Nephron progenitor cell (in vitro differentiated cells): Measurements from ENCODE around the gene CTTNBP2.
"Not testable (repeated sequence)": the region's sequence is repeated elsewhere in the genome, so short reads cannot be mapped to it uniquely, and the experiment has no call there.

Experiments used
- DNase-seq: peaks from one replicate; pipeline ENCODE4 v3.0.0; 2021
- H3K27ac Mint-ChIP-seq: 2 replicates; pipeline ENCODE4 v1.8.0; 2021; ENCODE audit warnings: mild to moderate bottlenecking, moderate library complexity, mixed read lengths
- H3K27me3 Mint-ChIP-seq: 2 replicates; pipeline ENCODE4 v1.8.0; 2021; ENCODE audit warnings: mild to moderate bottlenecking, low read depth, mixed read lengths; ENCODE audit not compliant: poor library complexity
- H3K36me3 Mint-ChIP-seq: 2 replicates; pipeline ENCODE4 v1.8.0; 2021; ENCODE audit warnings: low read depth, mixed read lengths
- H3K4me1 Mint-ChIP-seq: 2 replicates; pipeline ENCODE4 v1.8.0; 2021; ENCODE audit warnings: mixed read lengths
- H3K4me3 Mint-ChIP-seq: 2 replicates; pipeline ENCODE4 v1.8.0; 2021; ENCODE audit warnings: mild to moderate bottlenecking, moderate library complexity, mixed read lengths
- H3K9me3 Mint-ChIP-seq: 2 replicates; pipeline ENCODE4 v1.8.0; 2021; ENCODE audit warnings: mild to moderate bottlenecking, moderate library complexity, mixed read lengths
- TF ChIP-seq, protein P1 (sequence below): fragments of 200-600 bp; sonication (generic); IDR thresholded peaks from 2 replicates; pipeline ENCODE4 v1.5.0; 2021; ENCODE audit warnings: antibody characterized with exemption

The CTTNBP2 gene

DNA sequence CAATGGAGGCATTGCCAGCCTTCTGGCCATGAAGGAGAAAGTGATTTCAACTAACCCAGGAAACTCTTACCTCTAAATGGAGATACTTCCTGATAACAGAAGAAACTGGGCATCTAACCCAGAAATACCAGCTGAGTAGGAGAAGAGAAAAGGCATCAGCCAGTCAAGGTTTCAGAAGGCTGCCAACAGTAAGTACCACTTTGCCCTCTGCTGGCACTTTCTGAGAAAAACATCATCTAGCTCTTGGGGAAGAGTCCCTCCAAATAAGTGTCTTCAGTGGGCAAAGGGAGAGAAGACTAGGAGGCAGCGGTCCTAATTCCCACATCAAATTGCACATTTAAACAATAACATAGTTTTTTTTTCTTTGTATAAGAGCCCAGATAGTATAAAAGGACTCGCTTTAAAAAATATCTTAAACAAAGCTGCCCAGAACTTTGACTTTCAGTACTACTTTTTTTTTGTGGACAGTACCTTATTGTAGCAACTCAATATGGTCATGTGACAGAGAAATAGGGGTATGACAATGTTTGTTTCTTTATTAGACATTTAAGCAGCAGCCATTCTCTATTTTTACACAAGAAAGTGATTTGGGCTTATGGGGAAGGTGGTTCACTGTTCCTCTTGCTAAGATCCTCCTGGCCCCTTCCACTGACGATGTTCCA lies 157.3 kb downstream of the CTTNBP2 start:
- Mint-ChIP-seq H3K9me3 (no peaks in the 10 kb centered on the region), H3K4me3 (no peak overlapping the region), H3K27ac (no peak overlapping the region), H3K27me3 (no peaks in the 10 kb centered on the region), H3K4me1 (peaks cover 18% of the 10 kb centered on the region), H3K36me3 (peaks cover 84% of the 10 kb centered on the region)
- TF ChIP-seq, protein P1, sequence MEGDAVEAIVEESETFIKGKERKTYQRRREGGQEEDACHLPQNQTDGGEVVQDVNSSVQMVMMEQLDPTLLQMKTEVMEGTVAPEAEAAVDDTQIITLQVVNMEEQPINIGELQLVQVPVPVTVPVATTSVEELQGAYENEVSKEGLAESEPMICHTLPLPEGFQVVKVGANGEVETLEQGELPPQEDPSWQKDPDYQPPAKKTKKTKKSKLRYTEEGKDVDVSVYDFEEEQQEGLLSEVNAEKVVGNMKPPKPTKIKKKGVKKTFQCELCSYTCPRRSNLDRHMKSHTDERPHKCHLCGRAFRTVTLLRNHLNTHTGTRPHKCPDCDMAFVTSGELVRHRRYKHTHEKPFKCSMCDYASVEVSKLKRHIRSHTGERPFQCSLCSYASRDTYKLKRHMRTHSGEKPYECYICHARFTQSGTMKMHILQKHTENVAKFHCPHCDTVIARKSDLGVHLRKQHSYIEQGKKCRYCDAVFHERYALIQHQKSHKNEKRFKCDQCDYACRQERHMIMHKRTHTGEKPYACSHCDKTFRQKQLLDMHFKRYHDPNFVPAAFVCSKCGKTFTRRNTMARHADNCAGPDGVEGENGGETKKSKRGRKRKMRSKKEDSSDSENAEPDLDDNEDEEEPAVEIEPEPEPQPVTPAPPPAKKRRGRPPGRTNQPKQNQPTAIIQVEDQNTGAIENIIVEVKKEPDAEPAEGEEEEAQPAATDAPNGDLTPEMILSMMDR = peak; percentile 46
- peak; percentile 22 for DNase-seq

DNA sequence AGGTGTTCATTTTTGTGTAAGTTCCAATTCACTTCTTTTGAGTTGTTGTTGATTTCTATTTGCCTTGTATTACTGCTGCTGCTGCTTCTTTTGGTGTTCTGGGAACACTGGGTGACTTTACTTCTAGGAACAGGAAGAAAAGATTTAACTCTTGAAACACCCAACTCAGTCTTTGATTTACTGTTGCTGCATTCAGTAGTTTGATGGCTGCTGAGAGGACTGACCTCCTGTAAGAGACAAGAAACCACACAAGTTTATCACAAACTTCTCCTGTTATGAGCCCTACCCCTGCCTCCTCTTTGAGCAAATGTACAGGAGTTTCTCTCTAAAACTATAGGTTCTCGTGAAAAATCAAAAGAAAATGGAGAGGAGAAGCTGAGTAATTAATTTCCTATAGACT lies 161.7 kb downstream of the CTTNBP2 start:
- peaks cover 59% of the 10 kb centered on the region for H3K36me3 Mint-ChIP-seq
- no peaks in the 10 kb centered on the region for H3K27me3 Mint-ChIP-seq
- no peak overlapping the region for H3K4me3 Mint-ChIP-seq
- DNase-seq = no peak
- peaks cover 16% of the 10 kb centered on the region for H3K4me1 Mint-ChIP-seq
- TF ChIP-seq, protein P1 = no peak
- H3K27ac Mint-ChIP-seq = no peak overlapping the region
- no peaks in the 10 kb centered on the region for H3K9me3 Mint-ChIP-seq

DNA sequence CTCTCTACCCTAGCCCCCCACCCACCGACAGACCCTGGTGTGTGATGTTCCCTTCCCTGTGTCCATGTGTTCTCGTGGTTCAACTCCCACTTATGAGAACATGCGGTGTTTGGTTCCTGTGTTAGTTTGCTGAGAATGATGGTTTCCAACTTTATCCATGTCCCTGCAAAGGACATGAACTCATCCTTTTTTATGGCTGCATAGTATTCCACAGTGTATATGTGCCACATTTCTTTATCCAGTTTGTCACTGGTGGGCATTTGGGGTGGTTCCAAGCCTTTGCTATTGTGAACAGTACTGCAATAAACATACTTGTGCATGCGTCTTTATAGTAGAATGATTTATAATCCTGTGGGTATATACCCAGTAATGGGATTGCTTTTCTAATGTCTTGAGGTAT lies 165.1 kb downstream of the CTTNBP2 start:
- H3K4me1 Mint-ChIP-seq, H3K9me3 Mint-ChIP-seq, H3K27me3 Mint-ChIP-seq, DNase-seq, H3K27ac Mint-ChIP-seq, H3K4me3 Mint-ChIP-seq: not testable (repeated sequence)
- peaks cover 28% of the 10 kb centered on the region for H3K36me3 Mint-ChIP-seq

- TF ChIP-seq, protein P1 = no peak
- H3K27me3 Mint-ChIP-seq = peaks cover 4% of the 10 kb centered on the region
- no peaks in the 10 kb centered on the region for H3K4me1 Mint-ChIP-seq
- H3K36me3 Mint-ChIP-seq = peaks cover 19% of the 10 kb centered on the region
- no peak overlapping the region for H3K27ac Mint-ChIP-seq
- no peak overlapping the region for H3K4me3 Mint-ChIP-seq
- DNase-seq = no peak
- H3K9me3 Mint-ChIP-seq = no peaks in the 10 kb centered on the region
Observed at GRCh38 chr7:117707080-117707479, 166.2 kb downstream of the CTTNBP2 start.

- Mint-ChIP-seq H3K36me3 (peaks cover 10% of the 10 kb centered on the region), H3K27me3 (peaks cover 4% of the 10 kb centered on the region), H3K9me3 (no peaks in the 10 kb centered on the region), H3K27ac (no peak overlapping the region), H3K4me3 (no peak overlapping the region), H3K4me1 (no peaks in the 10 kb centered on the region)
- no peak for DNase-seq
- TF ChIP-seq, protein P1 = no peak
Observed at GRCh38 chr7:117706210-117706609, 167.0 kb downstream of the CTTNBP2 start.

GRCh38 chr7:117705630-117706029 lies 167.6 kb downstream of the CTTNBP2 start:
- TF ChIP-seq, protein P1 = no peak
- Mint-ChIP-seq H3K4me3 (no peak overlapping the region), H3K27ac (no peak overlapping the region), H3K9me3 (no peaks in the 10 kb centered on the region), H3K4me1 (no peaks in the 10 kb centered on the region), H3K36me3 (peaks cover 9% of the 10 kb centered on the region), H3K27me3 (peaks cover 4% of the 10 kb centered on the region)
- no peak for DNase-seq
